Coronary artery (tissue), 2 donors: ENCODE measurements around the gene ALDH1A1.

Experiments used
- DNase-seq: peaks from one replicate; pipeline ENCODE4 v3.0.0-alpha.2; 2017; ENCODE audit warnings: low spot score
- H3K27ac ChIP-seq, 2 donors: fragments of 200-600 bp; sonication (generic); one replicate each; pipeline ENCODE4 v1.5.1; 2016 to 2019
- H3K4me3 ChIP-seq: fragments of 200-600 bp; sonication (generic); 2 replicates; pipeline ENCODE4 v1.5.1; 2016; ENCODE audit warnings: mild to moderate bottlenecking, moderate library complexity
- TF ChIP-seq, protein P1 (sequence below): fragments of 200-600 bp; sonication (generic); IDR thresholded peaks from one replicate; pipeline ENCODE4 v1.5.1; 2019; ENCODE audit warnings: antibody characterized with exemption

ALDH1A1 gene

GRCh38 chr9:72930828-72931227 lies 22.0 kb downstream of the ALDH1A1 start:
- Histone ChIP-seq H3K27ac (no peak overlapping the region), H3K4me3 (no peak overlapping the region)
- DNase-seq = no peak
- TF ChIP-seq, protein P1, sequence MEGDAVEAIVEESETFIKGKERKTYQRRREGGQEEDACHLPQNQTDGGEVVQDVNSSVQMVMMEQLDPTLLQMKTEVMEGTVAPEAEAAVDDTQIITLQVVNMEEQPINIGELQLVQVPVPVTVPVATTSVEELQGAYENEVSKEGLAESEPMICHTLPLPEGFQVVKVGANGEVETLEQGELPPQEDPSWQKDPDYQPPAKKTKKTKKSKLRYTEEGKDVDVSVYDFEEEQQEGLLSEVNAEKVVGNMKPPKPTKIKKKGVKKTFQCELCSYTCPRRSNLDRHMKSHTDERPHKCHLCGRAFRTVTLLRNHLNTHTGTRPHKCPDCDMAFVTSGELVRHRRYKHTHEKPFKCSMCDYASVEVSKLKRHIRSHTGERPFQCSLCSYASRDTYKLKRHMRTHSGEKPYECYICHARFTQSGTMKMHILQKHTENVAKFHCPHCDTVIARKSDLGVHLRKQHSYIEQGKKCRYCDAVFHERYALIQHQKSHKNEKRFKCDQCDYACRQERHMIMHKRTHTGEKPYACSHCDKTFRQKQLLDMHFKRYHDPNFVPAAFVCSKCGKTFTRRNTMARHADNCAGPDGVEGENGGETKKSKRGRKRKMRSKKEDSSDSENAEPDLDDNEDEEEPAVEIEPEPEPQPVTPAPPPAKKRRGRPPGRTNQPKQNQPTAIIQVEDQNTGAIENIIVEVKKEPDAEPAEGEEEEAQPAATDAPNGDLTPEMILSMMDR = no peak

DNA sequence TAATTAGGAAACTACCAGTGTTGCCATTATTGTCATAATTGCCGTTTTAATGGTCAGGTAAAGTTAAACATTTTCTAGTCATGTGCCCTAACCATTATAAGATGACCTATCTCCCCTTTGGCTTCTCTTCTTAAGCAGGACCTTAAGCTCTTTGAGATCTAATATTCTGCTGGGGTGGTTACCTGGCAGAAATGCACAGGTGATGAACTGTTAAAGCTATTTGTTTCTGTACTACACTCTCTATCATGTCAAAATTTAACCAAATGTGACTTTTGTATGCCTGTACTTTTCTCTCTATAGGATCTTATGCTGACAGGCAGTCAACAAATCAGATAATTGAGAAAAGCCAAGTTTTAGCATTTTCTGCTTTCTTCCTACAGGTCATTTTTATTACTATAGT lies 23.3 kb downstream of the ALDH1A1 start:
- DNase-seq = no peak
- TF ChIP-seq, protein P1 = no peak
- Histone ChIP-seq H3K4me3 (no peak overlapping the region), H3K27ac (no peak overlapping the region)

DNA sequence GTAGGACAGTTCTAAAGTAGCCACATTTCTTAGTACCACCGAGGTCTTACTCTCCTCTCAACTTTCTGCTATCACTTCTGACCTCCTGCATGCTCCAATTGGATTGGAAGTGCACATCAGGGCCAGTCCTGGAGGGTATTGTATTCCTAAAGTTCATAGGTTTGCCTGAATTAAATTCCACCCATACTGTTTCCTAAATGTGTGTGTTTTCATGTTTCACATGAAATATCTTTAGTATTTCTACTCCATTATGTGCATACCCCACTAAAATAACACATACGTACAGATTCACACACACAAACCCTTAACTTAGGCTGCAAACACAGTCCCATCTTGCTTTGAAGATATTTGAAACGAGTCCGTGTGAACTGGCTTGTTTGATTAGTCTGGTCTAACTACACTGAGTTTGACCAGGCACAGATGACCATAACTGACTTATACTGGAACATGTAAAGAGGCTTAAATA lies 24.8 kb downstream of the ALDH1A1 start:
- H3K27ac ChIP-seq = no peak overlapping the region
- H3K4me3 ChIP-seq = no peak overlapping the region
- TF ChIP-seq, protein P1 = no peak
- DNase-seq = no peak

GRCh38 chr9:72926506-72926905 lies 26.3 kb downstream of the ALDH1A1 start:
- TF ChIP-seq, protein P1 = no peak
- Histone ChIP-seq H3K27ac (no peak overlapping the region), H3K4me3 (no peak overlapping the region)
- no peak for DNase-seq

DNA sequence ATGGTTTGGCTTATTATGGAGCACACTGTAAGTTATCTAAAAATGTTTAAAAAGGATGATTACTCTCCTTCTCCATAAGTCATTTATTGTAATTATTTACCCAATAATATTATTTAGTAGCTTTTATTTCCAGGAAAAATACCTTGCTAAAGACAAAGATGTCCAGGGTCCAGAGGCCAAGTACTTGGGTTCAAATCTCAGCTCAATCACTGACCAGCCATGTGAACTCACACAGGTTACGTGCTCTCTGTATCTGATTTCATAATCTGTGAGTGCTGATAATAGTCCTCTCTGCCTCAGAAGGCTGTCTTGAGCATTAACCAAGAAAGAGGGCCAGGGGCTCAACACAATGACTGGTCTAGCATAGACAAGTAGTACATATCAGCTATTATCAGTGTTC lies 27.0 kb downstream of the ALDH1A1 start:
- Histone ChIP-seq H3K27ac (no peak overlapping the region), H3K4me3 (no peak overlapping the region)
- TF ChIP-seq, protein P1 = no peak
- DNase-seq = no peak

- TF ChIP-seq, protein P1 = no peak
- DNase-seq = no peak
- H3K4me3 ChIP-seq = no peak overlapping the region
- H3K27ac ChIP-seq = peak overlapping the region in 1 of 2 donors; percentile 4
These were observed 27.6 kb downstream of the ALDH1A1 start for GRCh38 chr9:72925126-72925789.

GRCh38 chr9:72924154-72924790 lies 28.6 kb downstream of the ALDH1A1 start:
- Histone ChIP-seq H3K27ac (no peak overlapping the region), H3K4me3 (no peak overlapping the region)
- TF ChIP-seq, protein P1 = no peak
- DNase-seq = no peak
